Neural cell (in vitro differentiated cells): Measurements from ENCODE around the gene DLEU7.

ENCODE experiments used
- CTCF ChIP-seq: fragments of 450-650 bp; IDR thresholded peaks from 2 replicates; pipeline ENCODE4 v1.5.1; 2014; ENCODE audit warnings: antibody characterized with exemption, mild to moderate bottlenecking, moderate library complexity; ENCODE audit not compliant: poor library complexity, severe bottlenecking
- EP300 ChIP-seq: fragments of 450-650 bp; conservative IDR thresholded peaks from 2 replicates; pipeline ENCODE4 v1.6.1; 2014; ENCODE audit warnings: antibody characterized with exemption, mild to moderate bottlenecking, moderate library complexity; ENCODE audit not compliant: poor library complexity, severe bottlenecking
- EZH2 ChIP-seq: fragments of 200-600, 300-800 bp; shearing (Covaris generic), sonication (generic); IDR thresholded peaks from 2 replicates; pipeline ENCODE4 v1.6.1; 2014; ENCODE audit warnings: antibody characterized with exemption, low read length, borderline replicate concordance, mild to moderate bottlenecking; ENCODE audit not compliant: insufficient read depth, poor library complexity, severe bottlenecking
- POLR2AphosphoS5 ChIP-seq: IDR thresholded peaks from 2 replicates; pipeline ENCODE4 v1.6.1; 2012
- RAD21 ChIP-seq: fragments of 450-650 bp; conservative IDR thresholded peaks from 2 replicates; pipeline ENCODE4 v1.6.1; 2014; ENCODE audit warnings: antibody characterized with exemption, mild to moderate bottlenecking, moderate library complexity
- REST ChIP-seq: IDR thresholded peaks from 2 replicates; pipeline ENCODE4 v1.6.1; 2012; ENCODE audit warnings: borderline replicate concordance
- TAF1 ChIP-seq: IDR thresholded peaks from 2 replicates; pipeline ENCODE4 v1.6.1; 2012; ENCODE audit warnings: low read depth

GRCh38 chr13:50810998-50811397 is 32.5 kb downstream of the DLEU7 start:
- TF ChIP-seq REST (no peak), TAF1 (no peak), CTCF (no peak), RAD21 (no peak), EZH2 (no peak), POLR2AphosphoS5 (no peak), EP300 (no peak)
